NCI-H2107 treated with DMSO at 0.1 percent for 48 hours (cell line): ENCODE results near the gene GPC5.
"Not testable (repeated sequence)": the region's sequence is repeated elsewhere in the genome, so short reads cannot be mapped to it uniquely, and the experiment has no call there.

Experiments used
- DNase-seq: peaks from one replicate; lab custom pipeline; 2025; ENCODE audit not compliant: unreplicated experiment; lab: John Stamatoyannopoulos, UW

GPC5 gene

DNA sequence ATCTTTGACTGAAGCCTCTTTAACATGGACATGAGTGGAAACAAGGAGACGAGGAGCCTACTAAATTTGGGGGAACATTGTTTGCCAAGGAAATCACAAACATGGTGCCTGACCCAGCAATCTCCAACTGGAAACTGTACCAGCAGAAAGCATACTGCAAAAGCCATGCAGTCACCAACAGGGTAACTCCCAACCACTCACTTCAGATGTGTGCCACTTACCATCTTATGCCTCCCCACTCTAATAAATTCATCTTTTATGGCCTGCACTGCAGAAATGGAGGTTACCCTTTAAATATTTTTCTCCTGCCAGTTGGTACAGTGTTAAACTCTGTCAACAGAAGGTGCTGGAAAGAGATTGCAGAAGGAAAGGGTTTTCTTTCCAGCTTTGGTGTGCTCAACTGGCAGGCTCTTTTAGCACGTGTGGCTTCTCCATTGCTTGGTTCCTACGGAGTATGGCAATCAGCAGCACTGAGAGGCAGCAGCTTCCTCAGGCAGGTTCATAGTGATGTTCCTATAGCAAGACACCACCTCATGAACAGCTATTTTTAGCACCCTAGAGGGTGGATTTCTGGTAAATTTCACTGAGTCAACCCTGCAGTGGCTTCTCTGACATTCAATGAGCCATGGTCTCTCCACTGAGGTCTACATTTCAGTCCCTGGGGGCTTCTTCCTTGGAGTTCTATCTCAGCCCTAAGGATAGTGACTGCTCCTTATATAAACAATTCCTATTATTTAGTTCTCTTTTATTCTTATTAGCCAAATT is 29.6 kb upstream of the GPC5 start:
- DNase-seq = no peak

GRCh38 chr13:91369441-91369831 is 29.0 kb upstream of the GPC5 start:
- no peak for DNase-seq

- no peak for DNase-seq
These were observed 27.9 kb upstream of the GPC5 start for GRCh38 chr13:91370501-91370900.

- DNase-seq = no peak
These were observed 25.5 kb upstream of the GPC5 start for GRCh38 chr13:91372911-91373310.

DNA sequence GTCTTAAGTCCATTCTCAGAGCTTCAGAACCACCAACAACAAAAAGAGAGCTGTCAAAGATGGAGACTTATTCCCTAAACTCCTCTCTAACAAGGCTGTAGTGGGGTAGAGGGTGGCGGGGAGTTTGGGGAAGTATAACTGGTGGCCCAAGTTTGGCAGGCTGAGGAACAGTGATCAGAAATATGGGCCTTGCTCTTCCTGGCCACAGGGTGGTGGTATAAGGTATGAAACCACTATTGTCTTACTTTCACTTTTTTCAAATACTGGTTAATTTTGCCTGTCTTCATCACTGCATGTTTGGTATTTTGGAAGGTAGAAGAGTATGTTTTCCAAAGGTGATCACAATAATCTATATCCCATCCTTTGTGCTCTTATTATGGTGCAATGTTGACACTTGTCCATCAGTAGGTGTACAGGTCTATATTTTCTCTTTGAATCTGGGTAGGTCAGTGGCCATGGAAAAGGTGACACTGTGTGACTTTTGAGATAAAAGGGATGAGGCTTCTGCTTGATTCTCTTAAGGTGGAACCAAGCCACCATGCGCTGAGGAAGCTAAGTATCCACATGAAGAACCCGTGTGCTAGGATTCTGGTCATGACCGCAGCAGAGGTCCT is 23.2 kb upstream of the GPC5 start:
- DNase-seq = no peak

DNA sequence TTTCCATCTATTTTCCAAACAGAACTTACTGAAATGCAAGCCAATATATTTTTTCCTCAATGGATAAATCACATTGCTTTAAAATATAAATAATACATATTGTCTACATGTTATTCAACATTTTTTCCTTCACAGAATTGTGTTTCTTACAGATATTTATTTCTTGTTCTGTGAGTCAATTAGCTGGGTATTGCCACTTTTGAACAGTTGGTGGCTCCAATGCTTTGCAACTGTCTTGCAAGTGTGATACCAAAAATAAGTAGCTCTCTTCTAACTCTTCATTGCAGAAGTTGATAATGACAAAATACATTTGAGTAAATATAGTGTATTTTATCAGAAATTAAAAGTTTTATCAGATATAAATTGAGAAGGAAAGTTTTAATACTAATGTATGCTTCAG is 17.1 kb upstream of the GPC5 start:
- DNase-seq = no peak

DNA sequence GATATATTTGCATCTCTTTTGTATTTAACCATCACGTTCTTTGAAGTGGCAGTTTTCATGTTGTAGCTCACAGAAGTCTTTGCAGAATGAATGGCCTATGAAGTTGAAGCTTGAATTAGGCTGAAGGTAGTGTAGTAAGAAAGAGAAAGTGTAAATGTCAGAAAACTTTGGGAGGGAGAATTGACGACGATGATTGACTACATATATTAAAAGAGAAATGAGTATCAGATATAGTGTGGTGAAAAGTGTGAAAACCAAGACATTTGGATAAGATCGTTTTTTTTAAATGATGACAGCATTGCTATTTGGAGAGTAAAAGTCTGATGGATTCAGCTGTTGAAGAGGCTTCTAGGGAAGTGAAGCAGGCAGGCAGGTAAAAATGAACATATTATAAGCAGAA is 14.6 kb upstream of the GPC5 start:
- no peak for DNase-seq

DNA sequence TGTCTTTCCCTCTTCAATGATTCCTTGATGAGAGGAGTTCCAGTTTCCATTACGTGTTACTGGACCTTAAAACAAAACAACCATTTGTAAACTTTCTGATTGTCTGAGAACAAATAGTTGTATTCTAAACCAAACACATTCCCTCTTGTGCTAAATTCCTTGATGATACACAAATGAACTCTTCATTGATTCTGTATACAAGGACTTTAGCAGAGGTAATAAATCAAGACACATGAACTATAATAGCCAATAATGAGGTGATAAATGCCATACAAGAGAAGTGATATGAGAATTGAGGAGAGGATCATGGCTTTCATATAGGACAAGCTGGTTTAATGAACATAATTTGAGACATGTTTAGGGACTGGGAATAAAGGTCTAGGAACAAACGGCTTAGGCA is 13.5 kb upstream of the GPC5 start:
- no peak for DNase-seq

- no peak for DNase-seq
These were observed 9.2 kb upstream of the GPC5 start for GRCh38 chr13:91389186-91389585.

DNA sequence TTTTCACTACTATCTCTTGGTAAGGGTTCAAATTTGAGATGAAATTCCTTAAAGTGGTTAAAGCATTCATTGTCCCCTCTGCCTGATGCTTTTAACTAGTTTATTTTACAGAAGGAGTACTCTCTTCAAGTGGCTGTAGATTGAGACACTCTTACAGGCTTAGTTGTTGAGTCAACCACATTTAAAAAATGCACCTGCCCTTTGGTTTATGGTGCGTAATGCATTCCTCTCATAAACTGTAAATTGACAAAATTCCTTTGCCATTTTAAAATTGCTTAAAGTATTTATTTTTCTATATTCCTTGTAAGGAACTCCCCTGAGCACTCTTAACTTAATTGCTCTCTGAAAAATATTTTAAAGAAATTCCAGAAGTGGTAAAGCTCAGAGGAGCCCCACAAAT is 826 bp upstream of the GPC5 start:
- no peak for DNase-seq

DNA sequence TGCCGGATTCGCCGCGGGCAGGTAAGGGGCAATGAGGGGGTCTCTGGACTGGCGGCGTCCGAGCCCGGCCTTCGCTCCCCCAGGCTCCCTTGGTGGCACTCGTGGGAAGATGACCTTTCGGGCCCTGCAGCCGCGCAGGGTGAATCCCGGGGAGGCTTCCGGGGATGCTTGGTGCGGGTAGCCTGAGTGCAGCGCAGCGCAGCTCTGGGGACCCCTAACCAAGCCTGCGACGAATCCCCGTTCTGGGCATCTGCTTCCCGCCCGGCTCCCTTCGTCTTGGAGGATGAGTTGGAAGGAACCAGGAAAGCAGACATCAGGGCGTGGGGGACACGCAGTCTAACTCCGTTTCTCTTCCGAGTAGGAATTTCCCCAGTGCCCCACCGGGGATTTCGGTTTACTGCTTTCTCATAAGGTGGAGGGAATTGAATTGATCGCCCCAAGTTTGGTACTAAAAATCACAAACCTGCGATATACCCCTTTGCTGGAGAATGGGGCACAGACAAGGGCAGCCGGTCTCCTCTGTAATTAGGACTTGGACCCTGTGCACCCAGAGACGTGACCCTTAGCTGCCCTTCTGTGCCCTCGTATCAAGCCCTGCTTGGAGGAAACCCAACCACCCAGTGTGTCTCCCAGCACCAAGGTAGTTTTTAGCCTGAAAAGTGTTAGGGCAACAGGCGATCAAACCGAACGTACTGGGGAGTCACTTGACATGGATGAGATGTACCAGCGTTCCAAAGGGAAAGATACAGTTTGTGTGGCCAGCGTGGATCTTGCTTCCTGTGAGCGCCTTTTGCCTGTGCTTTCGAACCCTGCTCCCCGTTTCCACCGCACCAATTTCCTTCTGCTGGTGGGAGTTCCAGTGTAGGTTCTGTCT is 1.0 kb downstream of the GPC5 start:
- DNase-seq = no peak

- no peak for DNase-seq
These were observed 1.6 kb downstream of the GPC5 start for GRCh38 chr13:91400063-91400399.

- DNase-seq = no peak
These were observed 2.2 kb downstream of the GPC5 start for GRCh38 chr13:91400671-91401070.

GRCh38 chr13:91401920-91402319 is 3.5 kb downstream of the GPC5 start:
- DNase-seq = no peak

DNA sequence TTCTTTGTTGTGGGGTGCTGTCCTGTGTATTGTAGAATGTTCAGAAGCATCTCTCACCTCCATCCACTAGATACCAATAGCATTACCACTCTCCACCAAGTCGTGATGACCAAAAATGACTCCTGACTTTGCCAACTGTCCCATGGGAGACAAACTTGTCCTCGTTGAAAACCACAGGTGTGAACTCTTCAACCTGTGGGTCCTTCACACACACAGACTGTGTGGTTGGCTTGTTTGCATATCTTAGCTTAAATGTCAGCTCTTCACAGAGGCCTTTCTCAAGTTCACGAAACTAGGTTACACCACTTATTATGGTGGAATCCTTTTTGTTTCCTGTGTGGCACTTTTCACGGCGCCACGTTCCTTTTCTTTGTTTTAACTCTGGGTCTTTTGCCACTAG is 6.8 kb downstream of the GPC5 start:
- no peak for DNase-seq

GRCh38 chr13:91406619-91407018 is 8.2 kb downstream of the GPC5 start:
- DNase-seq = peak; percentile 13

GRCh38 chr13:91408971-91409370 is 10.6 kb downstream of the GPC5 start:
- DNase-seq = no peak

DNA sequence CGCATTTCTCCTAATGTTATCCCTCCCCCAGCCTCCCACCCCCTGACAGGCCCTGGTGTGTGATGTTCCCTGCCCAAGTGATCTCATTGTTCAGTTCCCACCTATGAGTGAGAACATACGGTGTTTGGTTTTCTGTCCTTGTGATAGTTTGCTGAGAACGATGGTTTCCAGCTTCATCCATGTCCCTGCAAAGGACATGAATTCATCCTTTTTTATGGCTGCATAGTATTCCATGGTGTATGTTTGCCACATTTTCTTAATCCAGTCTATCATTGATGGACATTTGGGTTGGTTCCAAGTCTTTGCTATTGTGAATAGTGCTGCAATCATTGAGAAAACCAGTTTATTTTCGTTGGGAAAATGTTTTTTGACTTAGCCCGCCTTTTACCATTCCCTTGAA is 18.2 kb downstream of the GPC5 start:
- not testable (repeated sequence) for DNase-seq

- DNase-seq = no peak
These were observed 19.4 kb downstream of the GPC5 start for GRCh38 chr13:91417660-91418325.

DNA sequence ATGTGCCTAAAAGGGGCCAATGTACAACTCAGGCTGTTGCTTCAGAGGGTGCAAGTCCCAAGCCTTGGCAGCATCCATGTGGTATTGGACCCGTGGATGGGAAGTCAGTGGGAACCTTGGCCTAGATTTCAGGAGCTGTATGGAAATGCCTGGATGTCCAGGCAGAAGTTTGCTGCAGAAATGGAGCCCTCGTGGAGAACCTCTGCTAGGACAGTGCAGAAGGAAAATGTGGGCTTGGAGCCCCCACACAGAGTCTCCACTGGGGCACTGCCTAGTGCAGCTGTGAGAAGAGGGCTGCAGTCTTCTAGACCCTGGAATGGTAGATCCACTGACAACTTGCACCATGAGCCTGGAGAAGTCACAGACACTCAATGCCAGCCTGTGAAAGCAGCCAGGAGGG is 28.5 kb downstream of the GPC5 start:
- no peak for DNase-seq

DNA sequence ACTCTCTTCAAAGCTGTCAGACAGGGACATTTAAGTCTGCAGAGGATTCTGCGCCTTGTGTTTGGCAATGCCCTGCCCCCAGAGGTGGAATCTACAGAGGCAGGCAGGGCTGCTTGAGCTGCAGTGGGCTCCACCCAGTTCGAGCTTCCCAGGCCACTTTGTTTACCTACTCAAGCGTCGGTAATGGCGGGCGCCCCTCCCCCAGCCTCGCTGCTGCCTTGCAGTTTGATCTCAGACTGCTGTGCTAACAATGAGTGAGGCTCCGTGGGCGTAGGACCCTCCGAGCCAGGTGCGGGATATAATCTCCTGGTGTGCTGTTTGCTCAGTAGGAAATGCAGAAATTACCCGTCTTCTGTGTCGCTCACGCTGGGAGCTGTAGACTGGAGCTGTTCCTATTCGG is 40.3 kb downstream of the GPC5 start:
- not testable (repeated sequence) for DNase-seq

DNA sequence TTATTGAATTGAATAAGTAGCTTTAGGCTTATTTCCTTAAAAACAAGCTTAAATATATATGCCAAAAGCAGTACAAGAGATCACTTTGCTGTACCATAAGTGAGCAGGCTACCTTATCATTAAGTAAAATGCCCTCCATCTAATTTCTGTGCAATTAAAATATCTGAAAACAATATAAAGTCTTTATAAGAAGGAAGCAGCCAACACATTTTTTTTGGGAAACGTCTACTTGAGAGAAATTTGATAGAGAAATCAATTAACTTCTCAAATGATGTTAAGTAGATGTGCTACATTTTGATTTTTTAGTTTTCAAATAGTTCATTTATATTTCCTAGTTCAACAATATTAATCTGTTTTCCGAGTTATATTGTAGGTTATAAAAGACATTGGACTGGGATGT is 52.5 kb downstream of the GPC5 start:
- DNase-seq = no peak
